ENCODE data around the gene DMXL1.

DMXL1 gene

GRCh38 chr5:119285070-119285916 lies 214.4 kb downstream of the DMXL1 start:
- no peak overlapping the region for H3K4me3 ChIP-seq (ENCODE audit: low read length)
- TF ChIP-seq CTCF (conservative IDR thresholded peaks at IDR 0.05; ENCODE audit: low read length), result no peak
- peak; percentile 38 for DNase-seq (ENCODE audit: low read depth)

- DNase-seq (ENCODE audit: low read depth), result no peak
- no peak overlapping the region for H3K4me3 ChIP-seq (ENCODE audit: low read length)
- no peak for TF ChIP-seq CTCF (conservative IDR thresholded peaks at IDR 0.05; ENCODE audit: low read length)
Observed at GRCh38 chr5:119286511-119287488, 215.9 kb downstream of the DMXL1 start.

- no peak overlapping the region for H3K4me3 ChIP-seq (ENCODE audit: low read length)
- TF ChIP-seq CTCF (conservative IDR thresholded peaks at IDR 0.05; ENCODE audit: low read length), result no peak
- no peak for DNase-seq (ENCODE audit: low read depth)
Observed at GRCh38 chr5:119287547-119288111, 216.7 kb downstream of the DMXL1 start.

GRCh38 chr5:119288379-119289033 lies 217.6 kb downstream of the DMXL1 start:
- no peak overlapping the region for H3K4me3 ChIP-seq (ENCODE audit: low read length)
- no peak for TF ChIP-seq CTCF (conservative IDR thresholded peaks at IDR 0.05; ENCODE audit: low read length)
- no peak for DNase-seq (ENCODE audit: low read depth)

GRCh38 chr5:119289438-119290044 lies 218.7 kb downstream of the DMXL1 start:
- H3K4me3 ChIP-seq (ENCODE audit: low read length), result no peak overlapping the region
- no peak for TF ChIP-seq CTCF (conservative IDR thresholded peaks at IDR 0.05; ENCODE audit: low read length)

GRCh38 chr5:119290161-119290569 lies 219.3 kb downstream of the DMXL1 start:
- no peak overlapping the region for H3K4me3 ChIP-seq (ENCODE audit: low read length)
- no peak for TF ChIP-seq CTCF (conservative IDR thresholded peaks at IDR 0.05; ENCODE audit: low read length)
- DNase-seq (ENCODE audit: low read depth), result no peak

More at GRCh38 chr5:119289438-119290044, 218.7 kb downstream of the DMXL1 start:
- no peak for DNase-seq (ENCODE audit: low read depth)
